K562 (cell line): ENCODE measurements around the gene HSPB2. TPM values are rescaled to one million over a fixed set of nuclear protein-coding genes. Genes with fewer than 3 reads are reported as not detected.

Experiments used
- ATAC-seq: fragments of 200-7000 bp; cut with Tn5 transposase; 3 replicates; pipeline ENCODE4 v1.9.1; 2020; ENCODE audit warnings: moderate library complexity
- BruUV-seq: library from RNA; stranded (reverse); fragments of 400-500 nt; replicated peaks from 2 replicates; lab custom pipeline; 2021; lab: Mats Ljungman, UMichigan
- CTCF ChIA-PET: fragments of 300-600 bp; formaldehyde crosslinking; extraction: SDS; loops from one replicate; lab custom pipeline; 2021; ENCODE audit warnings: low intra/inter-chr PET ratio; lab: Yijun Ruan, JAX
- POLR2A ChIA-PET: fragments of 300-600, 350-650 bp; sonication (Branson Sonifier 250); formaldehyde crosslinking; extraction: SDS; loops from one replicate; lab custom pipeline; 2021; ENCODE audit warnings: antibody characterized with exemption, inconsistent platforms; lab: Yijun Ruan, JAX
- DNase-seq, 4 experiments: peaks; one replicate each; pipeline versions ENCODE4 v3.0.0 to v3.0.0-alpha.2; 2011 to 2018; ENCODE audit warnings: low spot score in 3 of 4, mixed read lengths in 3 of 4; ENCODE audit errors: extremely low read depth in 1 of 4
- FAIRE-seq: peaks from 2 replicates; lab custom pipeline; 2011; peaks lifted over from hg19 to GRCh38; lab: Jason Lieb, UNC
- H2AFZ ChIP-seq: 2 replicates; pipeline ENCODE4 v1.6.0; 2011; ENCODE audit warnings: low read depth, low read length, control low read depth, inconsistent platforms
- H3K27ac ChIP-seq: fragments of 200-600 bp; 3 replicates; pipeline ENCODE4 v1.8.0; 2011; ENCODE audit warnings: low read depth, mild to moderate bottlenecking, control low read depth, inconsistent platforms, low read length, moderate library complexity, mixed read lengths; ENCODE audit errors: extremely low read depth
- H3K27me3 ChIP-seq, 2 experiments: fragments of 300-600 bp in 1 of 2; 2 replicates in 1 of 2; 3 replicates in 1 of 2; pipeline versions ENCODE4 v1.6.0 to v1.8.0; 2011; ENCODE audit warnings: inconsistent platforms in 2 of 2, low read length in 2 of 2, mild to moderate bottlenecking in 1 of 2, mixed read lengths in 1 of 2, moderate library complexity in 1 of 2; ENCODE audit not compliant: control insufficient read depth in 2 of 2, insufficient read depth in 2 of 2
- H3K36me3 ChIP-seq: fragments of 300-600 bp; 3 replicates; pipeline ENCODE4 v1.8.0; 2011; ENCODE audit warnings: mild to moderate bottlenecking, low read length, inconsistent platforms; ENCODE audit not compliant: control insufficient read depth, insufficient read depth
- H3K4me1 ChIP-seq, 2 experiments: fragments of 200-600 bp in 1 of 2; replicated peaks in 1 of 2; 2 replicates in 1 of 2; 3 replicates in 1 of 2; pipeline versions ENCODE4 v1.5.1 to v1.8.0; 2011; ENCODE audit warnings: inconsistent platforms in 2 of 2, low read length in 2 of 2, mild to moderate bottlenecking in 1 of 2, mixed read lengths in 1 of 2, moderate library complexity in 1 of 2; ENCODE audit not compliant: control insufficient read depth in 2 of 2, insufficient read depth in 2 of 2
- H3K4me2 ChIP-seq: 2 replicates; pipeline ENCODE4 v1.6.1; 2011; ENCODE audit warnings: low read length, control low read depth, inconsistent platforms, mixed read lengths; ENCODE audit not compliant: insufficient read depth
- H3K4me3 ChIP-seq: fragments of 200-600 bp; sonication (generic), shearing (Covaris generic); 2 replicates; pipeline ENCODE4 v1.5.1; 2016; ENCODE audit warnings: control low read depth, inconsistent platforms
- H3K79me2 ChIP-seq: fragments of 200-600 bp; 3 replicates; pipeline ENCODE4 v1.8.0; 2011; ENCODE audit warnings: low read length, inconsistent platforms; ENCODE audit not compliant: control insufficient read depth, insufficient read depth
- H3K9ac ChIP-seq, 2 experiments: 2 replicates each; pipeline versions ENCODE4 v1.6.0 to v1.6.1; 2011; ENCODE audit warnings: low read depth in 2 of 2, low read length in 2 of 2, control low read depth in 1 of 2, inconsistent platforms in 1 of 2, mild to moderate bottlenecking in 1 of 2, mixed read lengths in 1 of 2; ENCODE audit not compliant: insufficient read depth in 1 of 2
- H3K9me1 ChIP-seq: one replicate; pipeline ENCODE4 v1.6.0; 2011; ENCODE audit warnings: inconsistent platforms, mild to moderate bottlenecking, low read length, moderate library complexity; ENCODE audit not compliant: control insufficient read depth, insufficient read depth
- H3K9me3 ChIP-seq: replicated peaks from 2 replicates; pipeline ENCODE4 v1.5.1; 2011; ENCODE audit warnings: low read depth, low read length, inconsistent platforms; ENCODE audit not compliant: control insufficient read depth, insufficient read depth
- H4K20me1 ChIP-seq: replicated peaks from 2 replicates; pipeline ENCODE4 v1.6.1; 2011; ENCODE audit warnings: low read length, inconsistent platforms, mixed read lengths; ENCODE audit not compliant: control insufficient read depth, insufficient read depth
- MYC ChIP-seq, 2 experiments: fragments of 250-450 bp in 1 of 2; sonication (Bioruptor Pico) in 1 of 2; IDR thresholded peaks; 2 replicates each; pipeline versions ENCODE4 v1.5.1 to v1.6.1; 2012 to 2021; ENCODE audit warnings: low read depth in 2 of 2, borderline replicate concordance in 1 of 2, improper control_type of control experiment in 1 of 2, low read length in 1 of 2, mild to moderate bottlenecking in 1 of 2, moderate library complexity in 1 of 2
- POLR2G ChIP-seq: fragments of 200-400 bp; formaldehyde crosslinking; IDR thresholded peaks from 2 replicates; pipeline ENCODE4 v1.6.1; 2017; ENCODE audit warnings: low read depth, mild to moderate bottlenecking, antibody characterized with exemption, low read length, moderate library complexity
- SMAD4 ChIP-seq: fragments of 250-450 bp; sonication (Bioruptor Pico); conservative IDR thresholded peaks from 2 replicates; pipeline ENCODE4 v1.8.0; 2021; ENCODE audit warnings: inconsistent platforms, mild to moderate bottlenecking, moderate library complexity
- STAG1 ChIP-seq: sonication (generic); formaldehyde crosslinking; IDR thresholded peaks from 2 replicates; pipeline ENCODE4 v1.5.0; 2020; ENCODE audit warnings: missing genetic modification reagents, borderline replicate concordance
- TAF1 ChIP-seq: IDR thresholded peaks from 2 replicates; pipeline ENCODE4 v1.6.1; 2011; ENCODE audit warnings: mild to moderate bottlenecking, low read length, moderate library complexity; ENCODE audit not compliant: insufficient read depth, control insufficient read depth, severe bottlenecking; ENCODE audit errors: extremely low read depth
- TBP ChIP-seq: optimal IDR thresholded peaks from 2 replicates; pipeline ENCODE3; 2011; ENCODE audit warnings: low read depth, low read length, improper control_type of control experiment
- WGBS: fragments of 100-300 bp; shearing (Covaris generic); methylation state at CpG from one replicate; pipeline ENCODE4 v1.1.6; 2016; ENCODE audit warnings: low coverage, mixed read lengths; ENCODE audit not compliant: insufficient coverage; ENCODE audit errors: missing lambda C conversion rate; 5-methylcytosine and 5-hydroxymethylcytosine counted together
- in situ Hi-C: fragments of 300-500 bp; cut with MboI; formaldehyde crosslinking; loops from 4 replicates; pipeline ENCODE4 v1.15.0; 2018; ENCODE audit warnings: inconsistent platforms, mixed read lengths
- intact Hi-C: fragments of 100-400 bp; cut with micrococcal nuclease; formaldehyde crosslinking; loops from 2 replicates; pipeline ENCODE4 v1.14.2; 2022
- polyA plus RNA-seq, 8 experiments: library from polyadenylated mRNA; depleted of rRNA in 4 of 8; stranded (reverse) in 5 of 8; unstranded in 3 of 8; fragments of >200 nt; fragmentation: Nextera tagmentation in 2 of 8; fragmentation: Illumina TruSeq in 1 of 8; extraction: Ambion mirVana in 2 of 8; extraction: Trizol in 1 of 8; gene quantifications; 2 replicates each; pipeline versions ENCODE4 v1.2.1 to v1.2.3, GENCODE V29; 2011 to 2014; ENCODE audit warnings: inconsistent platforms in 1 of 8, missing spikeins in 1 of 8
- total RNA-seq, 7 experiments: library from RNA; depleted of rRNA in 6 of 7; stranded (reverse); fragments of >200 nt in 6 of 7; fragmentation: Illumina TruSeq in 2 of 7; extraction: Trizol in 2 of 7; gene quantifications; 2 replicates each; pipeline versions ENCODE4 v1.2.1 to v1.2.3, GENCODE V29; 2011 to 2021; ENCODE audit warnings: low replicate concordance in 1 of 7
- TF ChIP-seq, protein P1 (sequence below): fragments of 250-450 bp; sonication (Bioruptor Pico); IDR thresholded peaks from 2 replicates; pipeline ENCODE4 v1.8.0; 2021; ENCODE audit warnings: mild to moderate bottlenecking, moderate library complexity
- TF ChIP-seq, protein P2 (sequence below): fragments of 250-450 bp; sonication (Bioruptor Pico); IDR thresholded peaks from 2 replicates; pipeline ENCODE4 v1.9.0; 2021; ENCODE audit warnings: mild to moderate bottlenecking, inconsistent platforms

HSPB2 gene
- total and polyA plus RNA-seq, 9 of the 15 experiments (the other 6 are each of a cell fraction or from before 2014, with no cell fraction given): 0.06 to 0.35 (median 0.11) TPM; not detected in 5

DNA sequence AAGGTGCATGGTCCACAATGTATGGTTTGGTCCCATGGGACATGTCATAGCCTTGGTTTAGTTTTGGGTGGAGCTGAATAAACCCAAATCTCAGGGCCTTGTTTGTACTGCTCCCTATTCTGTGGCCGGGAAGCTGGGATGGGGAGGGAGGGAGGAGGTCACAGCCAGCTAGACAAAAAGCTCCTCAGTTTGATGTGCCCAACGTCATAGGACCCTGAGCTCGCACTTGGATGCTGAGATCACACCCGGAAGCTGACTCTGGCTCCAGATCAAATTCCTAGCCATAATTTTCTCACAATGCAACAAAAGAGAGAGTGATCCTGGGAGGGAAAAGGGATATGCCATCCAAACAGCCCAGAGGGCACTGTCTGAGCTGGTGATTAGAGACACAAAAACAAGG is 1.5 kb downstream of the HSPB2 start:
- no peak for ATAC-seq
- Histone ChIP-seq H3K9me1 (peaks cover 3% of the 10 kb centered on the region), H3K9ac (no peak overlapping the region), H3K4me1 (peaks cover 34 to 40% of the 10 kb centered on the region in 2 experiments; a peak in 4 of 5 replicates), H4K20me1 (no peaks in the 10 kb centered on the region), H3K4me3 (no peak overlapping the region), H3K27me3 (no peaks in the 10 kb centered on the region), H3K4me2 (no peak overlapping the region), H3K79me2 (no peaks in the 10 kb centered on the region), H3K9me3 (no peaks in the 10 kb centered on the region), H2AFZ (no peak overlapping the region), H3K36me3 (no peaks in the 10 kb centered on the region), H3K27ac (no peak overlapping the region)
- TF ChIP-seq POLR2G (no peak), SMAD4 (CRISPR knock-in tag) (no peak), STAG1 (CRISPR knock-in tag) (no peak), MYC (IDR thresholded peaks at IDR 0.05; ENCODE audit: low read depth, low read length) (no peak), MYC (CRISPR knock-in tag; IDR thresholded peaks at IDR 0.05; ENCODE audit: borderline replicate concordance, low read depth) (no peak), TBP (no peak), TAF1 (no peak)
- TF ChIP-seq, protein P1, sequence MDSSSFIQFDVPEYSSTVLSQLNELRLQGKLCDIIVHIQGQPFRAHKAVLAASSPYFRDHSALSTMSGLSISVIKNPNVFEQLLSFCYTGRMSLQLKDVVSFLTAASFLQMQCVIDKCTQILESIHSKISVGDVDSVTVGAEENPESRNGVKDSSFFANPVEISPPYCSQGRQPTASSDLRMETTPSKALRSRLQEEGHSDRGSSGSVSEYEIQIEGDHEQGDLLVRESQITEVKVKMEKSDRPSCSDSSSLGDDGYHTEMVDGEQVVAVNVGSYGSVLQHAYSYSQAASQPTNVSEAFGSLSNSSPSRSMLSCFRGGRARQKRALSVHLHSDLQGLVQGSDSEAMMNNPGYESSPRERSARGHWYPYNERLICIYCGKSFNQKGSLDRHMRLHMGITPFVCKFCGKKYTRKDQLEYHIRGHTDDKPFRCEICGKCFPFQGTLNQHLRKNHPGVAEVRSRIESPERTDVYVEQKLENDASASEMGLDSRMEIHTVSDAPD (CRISPR knock-in tag): no peak
- TF ChIP-seq, protein P2, sequence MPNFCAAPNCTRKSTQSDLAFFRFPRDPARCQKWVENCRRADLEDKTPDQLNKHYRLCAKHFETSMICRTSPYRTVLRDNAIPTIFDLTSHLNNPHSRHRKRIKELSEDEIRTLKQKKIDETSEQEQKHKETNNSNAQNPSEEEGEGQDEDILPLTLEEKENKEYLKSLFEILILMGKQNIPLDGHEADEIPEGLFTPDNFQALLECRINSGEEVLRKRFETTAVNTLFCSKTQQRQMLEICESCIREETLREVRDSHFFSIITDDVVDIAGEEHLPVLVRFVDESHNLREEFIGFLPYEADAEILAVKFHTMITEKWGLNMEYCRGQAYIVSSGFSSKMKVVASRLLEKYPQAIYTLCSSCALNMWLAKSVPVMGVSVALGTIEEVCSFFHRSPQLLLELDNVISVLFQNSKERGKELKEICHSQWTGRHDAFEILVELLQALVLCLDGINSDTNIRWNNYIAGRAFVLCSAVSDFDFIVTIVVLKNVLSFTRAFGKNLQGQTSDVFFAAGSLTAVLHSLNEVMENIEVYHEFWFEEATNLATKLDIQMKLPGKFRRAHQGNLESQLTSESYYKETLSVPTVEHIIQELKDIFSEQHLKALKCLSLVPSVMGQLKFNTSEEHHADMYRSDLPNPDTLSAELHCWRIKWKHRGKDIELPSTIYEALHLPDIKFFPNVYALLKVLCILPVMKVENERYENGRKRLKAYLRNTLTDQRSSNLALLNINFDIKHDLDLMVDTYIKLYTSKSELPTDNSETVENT: no peak
- in situ Hi-C loops (no loop called here), intact Hi-C loops (loop anchor here (5.0 kb wide), 1 partner anchor 37 kb away; the partner anchor contains the start of genes CFAP68 and FDXACB1)
- no TSS peak for BruUV-seq
- ChIA-PET CTCF (no interaction called here), POLR2A (interaction anchor here (0.5 to 0.6 kb wide), 2 partner anchors 26 to 372 kb away, joined by 3 to 5 read pairs; no protein-coding TSS in a partner anchor)
- no peak for FAIRE-seq
- 55% methylated on average over 3 of the region's 4 CpGs for WGBS
- DNase-seq: no peak
